AG09309 (cell line): ENCODE data around the gene THOC6.
"Not testable (repeated sequence)": the region's sequence is repeated elsewhere in the genome, so short reads cannot be mapped to it uniquely, and the experiment has no call there.

Source experiments
- DNase-seq: peaks from one replicate; pipeline ENCODE4 v3.0.0-alpha.2; 2010; ENCODE audit warnings: low read depth
- H3K4me3 ChIP-seq: 2 replicates; pipeline ENCODE4 v1.5.1; 2011; ENCODE audit warnings: mild to moderate bottlenecking, low read depth, low read length, moderate library complexity; ENCODE audit not compliant: control insufficient read depth
- TF ChIP-seq, protein P1 (sequence below): IDR thresholded peaks from 2 replicates; pipeline ENCODE4 v1.5.1; 2011; ENCODE audit warnings: mild to moderate bottlenecking, low read depth, low read length, inconsistent platforms; ENCODE audit not compliant: insufficient read depth, control insufficient read depth; ENCODE audit errors: missing control alignments

THOC6 gene

DNA sequence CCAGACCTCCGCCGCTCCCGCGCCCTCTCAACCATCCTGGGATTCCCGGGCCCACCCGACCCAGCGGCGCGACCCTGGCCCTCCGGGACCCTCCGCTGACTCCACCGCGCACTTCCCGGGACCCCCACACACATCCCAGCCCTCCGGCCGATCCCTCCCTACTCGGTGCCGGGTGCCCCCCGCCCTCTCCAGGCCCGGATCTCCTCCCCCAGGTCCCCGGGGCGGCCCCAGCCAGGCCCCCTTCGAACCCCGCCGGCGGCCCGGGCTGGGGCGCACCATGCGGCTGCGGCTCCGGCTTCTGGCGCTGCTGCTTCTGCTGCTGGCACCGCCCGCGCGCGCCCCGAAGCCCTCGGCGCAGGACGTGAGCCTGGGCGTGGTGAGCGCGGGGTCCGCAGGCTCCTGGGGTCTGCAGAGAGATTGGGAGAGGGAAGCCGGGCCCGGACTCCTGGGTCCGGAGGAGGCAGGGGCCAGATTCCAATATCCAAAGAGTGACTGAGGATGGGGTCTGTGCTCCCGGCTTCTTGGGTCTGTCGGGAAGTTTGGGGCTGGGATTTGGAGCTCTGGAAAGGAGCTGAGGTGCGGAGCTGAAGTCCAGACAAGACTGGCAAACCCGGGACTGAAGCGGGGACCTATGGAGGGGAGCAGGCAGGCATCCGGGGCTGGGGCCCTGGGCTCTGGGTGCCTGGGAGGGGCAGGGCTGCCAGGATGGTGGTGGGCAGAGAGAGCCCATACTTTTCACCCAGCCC is 23.0 kb downstream of the THOC6 start:
- H3K4me3 ChIP-seq, result no peak overlapping the region

GRCh38 chr16:3047387-3047720 is 23.5 kb downstream of the THOC6 start:
- DNase-seq, result no peak
- no peak overlapping the region for H3K4me3 ChIP-seq
- TF ChIP-seq, protein P1, sequence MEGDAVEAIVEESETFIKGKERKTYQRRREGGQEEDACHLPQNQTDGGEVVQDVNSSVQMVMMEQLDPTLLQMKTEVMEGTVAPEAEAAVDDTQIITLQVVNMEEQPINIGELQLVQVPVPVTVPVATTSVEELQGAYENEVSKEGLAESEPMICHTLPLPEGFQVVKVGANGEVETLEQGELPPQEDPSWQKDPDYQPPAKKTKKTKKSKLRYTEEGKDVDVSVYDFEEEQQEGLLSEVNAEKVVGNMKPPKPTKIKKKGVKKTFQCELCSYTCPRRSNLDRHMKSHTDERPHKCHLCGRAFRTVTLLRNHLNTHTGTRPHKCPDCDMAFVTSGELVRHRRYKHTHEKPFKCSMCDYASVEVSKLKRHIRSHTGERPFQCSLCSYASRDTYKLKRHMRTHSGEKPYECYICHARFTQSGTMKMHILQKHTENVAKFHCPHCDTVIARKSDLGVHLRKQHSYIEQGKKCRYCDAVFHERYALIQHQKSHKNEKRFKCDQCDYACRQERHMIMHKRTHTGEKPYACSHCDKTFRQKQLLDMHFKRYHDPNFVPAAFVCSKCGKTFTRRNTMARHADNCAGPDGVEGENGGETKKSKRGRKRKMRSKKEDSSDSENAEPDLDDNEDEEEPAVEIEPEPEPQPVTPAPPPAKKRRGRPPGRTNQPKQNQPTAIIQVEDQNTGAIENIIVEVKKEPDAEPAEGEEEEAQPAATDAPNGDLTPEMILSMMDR, result no peak

More for the DNA sequence above, 23.0 kb downstream of the THOC6 start:
- TF ChIP-seq, protein P1, result no peak
- no peak for DNase-seq

DNA sequence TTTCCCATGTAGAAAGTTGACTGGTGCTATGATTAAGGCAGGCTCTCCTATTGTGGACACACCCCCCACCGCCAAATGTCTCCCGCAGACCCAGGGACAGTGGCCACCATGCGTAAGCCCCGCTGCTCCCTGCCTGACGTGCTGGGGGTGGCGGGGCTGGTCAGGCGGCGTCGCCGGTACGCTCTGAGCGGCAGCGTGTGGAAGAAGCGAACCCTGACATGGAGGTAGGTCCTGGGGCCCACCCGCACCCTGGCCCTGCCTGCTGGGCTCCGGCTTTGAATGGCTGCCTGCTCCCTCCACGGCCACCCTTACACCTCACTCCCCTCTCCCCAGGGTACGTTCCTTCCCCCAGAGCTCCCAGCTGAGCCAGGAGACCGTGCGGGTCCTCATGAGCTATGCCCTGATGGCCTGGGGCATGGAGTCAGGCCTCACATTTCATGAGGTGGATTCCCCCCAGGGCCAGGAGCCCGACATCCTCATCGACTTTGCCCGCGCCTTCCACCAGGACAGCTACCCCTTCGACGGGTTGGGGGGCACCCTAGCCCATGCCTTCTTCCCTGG is 26.2 kb downstream of the THOC6 start:
- DNase-seq, result no peak
- TF ChIP-seq, protein P1, result no peak
- H3K4me3 ChIP-seq, result no peak overlapping the region

- no peak overlapping the region for H3K4me3 ChIP-seq
- TF ChIP-seq, protein P1, result no peak
- no peak for DNase-seq
Measured at GRCh38 chr16:3050487-3050886, 26.7 kb downstream of the THOC6 start.

- TF ChIP-seq, protein P1, result no peak
- DNase-seq, result no peak
- H3K4me3 ChIP-seq, result no peak overlapping the region
Measured at GRCh38 chr16:3051009-3051408, 27.2 kb downstream of the THOC6 start.

DNA sequence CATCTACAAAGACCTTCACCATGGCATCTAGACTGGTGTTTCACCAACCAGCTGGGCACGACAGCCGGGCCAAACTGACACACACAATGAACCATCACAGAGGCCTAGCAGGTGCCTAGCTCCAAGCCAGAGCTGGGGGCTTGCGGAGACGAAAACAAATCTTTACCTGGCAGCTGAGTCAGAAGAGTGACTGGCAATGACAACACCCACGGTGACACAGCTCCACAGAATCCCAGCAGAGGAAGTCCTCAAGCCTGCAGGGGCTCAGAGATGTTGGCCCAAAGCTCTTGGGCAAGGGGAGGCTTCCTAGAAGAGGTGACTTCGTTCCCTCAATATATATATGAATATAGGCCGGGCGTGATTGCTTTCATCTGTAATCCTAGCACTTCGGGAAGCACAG is 27.7 kb downstream of the THOC6 start:
- no peak overlapping the region for H3K4me3 ChIP-seq
- TF ChIP-seq, protein P1, result no peak

DNA sequence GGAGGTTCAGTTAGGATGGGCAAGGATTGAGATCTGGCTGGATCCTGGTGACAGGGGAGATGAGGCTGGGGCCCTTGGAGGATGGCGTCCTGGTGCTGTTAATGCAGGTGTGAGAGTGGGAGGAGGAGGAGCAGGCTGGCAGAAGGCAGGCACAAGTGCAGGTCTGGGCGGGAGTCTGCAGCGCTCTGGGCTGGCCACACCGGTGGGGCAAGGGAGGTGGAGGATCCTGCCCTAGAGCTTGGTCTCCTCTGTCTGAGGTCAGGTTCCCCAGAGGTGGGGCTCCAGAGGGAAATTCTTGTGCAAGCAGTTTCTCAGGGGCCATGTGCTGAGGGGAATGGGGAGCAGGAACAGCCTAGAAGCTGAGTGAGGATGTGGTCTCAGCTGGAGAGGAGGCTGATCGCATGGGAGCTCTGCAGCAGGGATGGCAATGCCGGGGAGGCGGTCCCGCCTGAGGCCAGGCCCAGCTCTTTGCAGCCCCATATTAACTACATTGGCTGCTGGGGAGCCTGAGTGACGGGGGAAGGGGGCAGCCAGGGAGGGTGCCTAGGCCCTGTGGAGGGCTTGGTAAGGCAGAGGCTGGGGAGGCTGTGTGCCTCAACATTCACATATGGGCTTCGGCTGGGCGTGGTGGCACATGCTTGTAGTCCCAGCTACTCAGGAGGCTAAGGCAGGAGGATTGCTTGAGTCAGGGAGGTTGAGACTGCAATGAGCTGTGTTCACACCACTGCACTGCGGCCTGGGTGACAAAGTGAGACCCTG is 28.9 kb downstream of the THOC6 start:
- DNase-seq, H3K4me3 ChIP-seq: not testable (repeated sequence)

More for the DNA sequence above, 27.7 kb downstream of the THOC6 start:
- DNase-seq, result no peak

GRCh38 chr16:3053330-3053710 is 29.5 kb downstream of the THOC6 start:
- not testable (repeated sequence) for H3K4me3 ChIP-seq, DNase-seq
